ENCODE data around the gene ALDH16A1.

- TF ChIP-seq, protein P1, sequence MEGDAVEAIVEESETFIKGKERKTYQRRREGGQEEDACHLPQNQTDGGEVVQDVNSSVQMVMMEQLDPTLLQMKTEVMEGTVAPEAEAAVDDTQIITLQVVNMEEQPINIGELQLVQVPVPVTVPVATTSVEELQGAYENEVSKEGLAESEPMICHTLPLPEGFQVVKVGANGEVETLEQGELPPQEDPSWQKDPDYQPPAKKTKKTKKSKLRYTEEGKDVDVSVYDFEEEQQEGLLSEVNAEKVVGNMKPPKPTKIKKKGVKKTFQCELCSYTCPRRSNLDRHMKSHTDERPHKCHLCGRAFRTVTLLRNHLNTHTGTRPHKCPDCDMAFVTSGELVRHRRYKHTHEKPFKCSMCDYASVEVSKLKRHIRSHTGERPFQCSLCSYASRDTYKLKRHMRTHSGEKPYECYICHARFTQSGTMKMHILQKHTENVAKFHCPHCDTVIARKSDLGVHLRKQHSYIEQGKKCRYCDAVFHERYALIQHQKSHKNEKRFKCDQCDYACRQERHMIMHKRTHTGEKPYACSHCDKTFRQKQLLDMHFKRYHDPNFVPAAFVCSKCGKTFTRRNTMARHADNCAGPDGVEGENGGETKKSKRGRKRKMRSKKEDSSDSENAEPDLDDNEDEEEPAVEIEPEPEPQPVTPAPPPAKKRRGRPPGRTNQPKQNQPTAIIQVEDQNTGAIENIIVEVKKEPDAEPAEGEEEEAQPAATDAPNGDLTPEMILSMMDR (conservative IDR thresholded peaks at IDR 0.05; ENCODE audit: low read length), result no peak
- TF ChIP-seq EZH2phosphoT487 (IDR thresholded peaks at IDR 0.05; ENCODE audit: borderline replicate concordance), result no peak
These were observed 34.5 kb upstream of the ALDH16A1 start for GRCh38 chr19:49418511-49418910.

Measured in Loucy (cell line).